ENCODE results near the gene C4orf50.

The C4orf50 gene

DNA sequence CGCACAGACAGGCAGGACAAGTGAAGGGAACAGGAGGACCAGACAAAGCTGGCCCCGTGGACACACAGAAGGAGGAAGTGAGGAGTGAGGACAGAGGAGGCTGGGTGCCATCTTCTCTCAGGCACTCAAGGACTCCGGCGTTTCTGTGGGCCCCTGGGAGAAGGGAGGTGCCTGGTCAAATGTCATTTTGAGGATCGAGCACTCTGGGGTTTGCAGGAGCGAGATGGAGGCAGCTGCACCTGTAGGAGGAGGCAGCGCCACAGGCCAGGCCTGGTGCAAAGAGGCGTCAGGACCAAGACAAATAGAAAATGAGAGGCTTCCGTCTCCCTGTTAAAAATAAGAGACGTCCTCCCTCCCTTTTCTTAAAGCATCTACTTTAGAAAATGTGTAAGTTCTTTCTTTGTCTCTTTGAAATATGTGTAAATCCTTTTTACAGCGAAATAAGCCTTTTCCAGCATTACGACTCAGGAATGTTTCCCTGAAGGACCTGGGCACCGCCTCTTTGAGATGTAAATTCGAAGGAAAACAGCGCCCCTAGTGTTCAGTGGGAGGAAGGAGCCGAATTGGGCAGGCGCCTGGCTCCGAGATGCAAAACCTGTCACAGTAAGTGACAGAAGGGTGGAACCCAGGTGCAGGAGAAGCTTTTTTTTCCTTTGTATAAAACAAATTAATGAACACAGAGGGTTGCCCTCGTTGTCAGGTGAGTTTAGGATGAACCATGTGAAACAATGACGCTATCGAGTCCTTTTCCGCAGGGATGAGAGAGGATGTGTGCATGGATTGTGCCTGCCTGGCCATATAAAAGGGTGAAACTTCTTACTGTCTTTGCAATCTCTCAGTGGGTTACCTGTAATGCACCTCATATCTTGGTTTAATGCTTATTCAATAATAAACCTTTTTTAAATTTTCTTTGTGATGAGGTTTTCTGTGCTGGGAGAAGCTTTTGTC, 1.4 kb upstream of the C4orf50 start:
- no peak overlapping the region for H3K4me3 ChIP-seq (ENCODE audit: low read depth in 1 of 2, low read length in 2 of 2)
- no peaks in the 10 kb centered on the region for H3K9me3 ChIP-seq (ENCODE audit: insufficient read depth, low read length, severe bottlenecking)
- H3K9ac ChIP-seq (ENCODE audit: low read depth, low read length), result no peak overlapping the region
- no peak overlapping the region for H3K27ac ChIP-seq (ENCODE audit: low read length)
- peaks cover 2% of the 10 kb centered on the region for H3K27me3 ChIP-seq (ENCODE audit: insufficient read depth, low read length, poor library complexity)
- no peaks in the 10 kb centered on the region for H3K4me1 ChIP-seq (ENCODE audit: insufficient read depth, low read length)
- H3K4me2 ChIP-seq (ENCODE audit: insufficient read depth, low read length), result no peak overlapping the region
- peak; percentile 50 for DNase-seq
- peak; percentile 75 for ATAC-seq (ENCODE audit: insufficient read depth, low read depth)
- TF ChIP-seq, protein P1, sequence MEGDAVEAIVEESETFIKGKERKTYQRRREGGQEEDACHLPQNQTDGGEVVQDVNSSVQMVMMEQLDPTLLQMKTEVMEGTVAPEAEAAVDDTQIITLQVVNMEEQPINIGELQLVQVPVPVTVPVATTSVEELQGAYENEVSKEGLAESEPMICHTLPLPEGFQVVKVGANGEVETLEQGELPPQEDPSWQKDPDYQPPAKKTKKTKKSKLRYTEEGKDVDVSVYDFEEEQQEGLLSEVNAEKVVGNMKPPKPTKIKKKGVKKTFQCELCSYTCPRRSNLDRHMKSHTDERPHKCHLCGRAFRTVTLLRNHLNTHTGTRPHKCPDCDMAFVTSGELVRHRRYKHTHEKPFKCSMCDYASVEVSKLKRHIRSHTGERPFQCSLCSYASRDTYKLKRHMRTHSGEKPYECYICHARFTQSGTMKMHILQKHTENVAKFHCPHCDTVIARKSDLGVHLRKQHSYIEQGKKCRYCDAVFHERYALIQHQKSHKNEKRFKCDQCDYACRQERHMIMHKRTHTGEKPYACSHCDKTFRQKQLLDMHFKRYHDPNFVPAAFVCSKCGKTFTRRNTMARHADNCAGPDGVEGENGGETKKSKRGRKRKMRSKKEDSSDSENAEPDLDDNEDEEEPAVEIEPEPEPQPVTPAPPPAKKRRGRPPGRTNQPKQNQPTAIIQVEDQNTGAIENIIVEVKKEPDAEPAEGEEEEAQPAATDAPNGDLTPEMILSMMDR (IDR thresholded peaks at IDR 0.05; ENCODE audit: borderline replicate concordance, extremely low read depth, low read length, poor library complexity, severe bottlenecking), result peak; percentile 94
- no peak for TF ChIP-seq EZH2 (IDR thresholded peaks at IDR 0.05; ENCODE audit: borderline replicate concordance, low read depth, low read length, severe bottlenecking)
- H3K79me2 ChIP-seq (ENCODE audit: insufficient read depth, low read length), result no peaks in the 10 kb centered on the region
- H3K36me3 ChIP-seq (ENCODE audit: insufficient read depth, low read length), result no peaks in the 10 kb centered on the region
- H2AFZ ChIP-seq (ENCODE audit: low read depth, low read length), result no peak overlapping the region
- no peaks in the 10 kb centered on the region for H4K20me1 ChIP-seq (ENCODE audit: insufficient read depth, low read length)

DNA sequence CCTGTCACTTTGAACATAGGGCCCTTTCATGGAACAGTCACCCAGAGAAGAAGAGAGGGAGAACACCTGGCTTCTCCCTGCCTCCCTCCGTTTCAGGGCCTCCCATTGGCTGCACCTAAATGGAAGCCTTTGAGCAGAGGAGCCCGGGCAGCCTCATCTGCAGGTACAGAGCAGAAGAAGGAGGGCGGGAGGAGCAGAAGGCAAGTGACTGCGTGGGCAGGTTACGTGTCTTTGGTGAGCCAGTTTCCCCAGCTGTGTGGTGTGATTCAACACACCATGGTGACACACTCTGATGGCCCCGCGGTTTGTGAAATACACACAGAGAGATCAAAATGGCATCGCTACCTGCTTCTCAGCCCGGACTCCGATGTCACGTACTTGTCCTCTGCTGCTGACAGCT, 431 bp downstream of the C4orf50 start:
- ATAC-seq (ENCODE audit: insufficient read depth, low read depth), result no peak

DNA sequence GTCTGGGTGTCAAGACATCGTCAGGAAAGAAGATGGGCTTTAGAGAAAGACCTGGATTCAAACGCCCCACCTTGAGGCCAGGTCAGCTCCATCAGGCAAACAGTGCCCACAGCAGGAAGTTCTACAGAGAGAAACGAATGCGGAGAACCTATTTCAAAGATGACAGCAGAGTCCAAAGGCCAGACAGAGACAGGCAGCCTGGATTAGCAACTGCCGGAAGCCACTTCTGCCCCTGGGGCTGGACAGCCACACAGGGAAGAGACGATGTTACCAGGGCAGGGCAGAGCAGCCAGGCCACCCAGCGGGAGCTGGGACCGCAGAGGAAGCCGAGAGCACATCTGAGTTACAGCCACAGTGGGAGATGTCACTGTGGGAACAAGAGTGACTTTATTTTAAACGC, 1.2 kb downstream of the C4orf50 start:
- Histone ChIP-seq H3K4me3 (ENCODE audit: low read depth in 1 of 2, low read length in 2 of 2) (no peak overlapping the region), H3K36me3 (ENCODE audit: insufficient read depth, low read length) (no peaks in the 10 kb centered on the region), H3K4me2 (ENCODE audit: insufficient read depth, low read length) (no peak overlapping the region), H3K4me1 (ENCODE audit: insufficient read depth, low read length) (no peaks in the 10 kb centered on the region), H3K9ac (ENCODE audit: low read depth, low read length) (no peak overlapping the region), H3K27ac (ENCODE audit: low read length) (no peak overlapping the region), H4K20me1 (ENCODE audit: insufficient read depth, low read length) (no peaks in the 10 kb centered on the region), H3K27me3 (ENCODE audit: insufficient read depth, low read length, poor library complexity) (peaks cover 2% of the 10 kb centered on the region), H3K9me3 (ENCODE audit: insufficient read depth, low read length, severe bottlenecking) (no peaks in the 10 kb centered on the region), H2AFZ (ENCODE audit: low read depth, low read length) (no peak overlapping the region), H3K79me2 (ENCODE audit: insufficient read depth, low read length) (no peaks in the 10 kb centered on the region)
- ATAC-seq (ENCODE audit: insufficient read depth, low read depth) (no peak), DNase-seq (no peak)
- TF ChIP-seq EZH2 (IDR thresholded peaks at IDR 0.05; ENCODE audit: borderline replicate concordance, low read depth, low read length, severe bottlenecking), result no peak
- TF ChIP-seq, protein P1 (IDR thresholded peaks at IDR 0.05; ENCODE audit: borderline replicate concordance, extremely low read depth, low read length, poor library complexity, severe bottlenecking), result no peak

More for the DNA sequence above, 431 bp downstream of the C4orf50 start:
- no peaks in the 10 kb centered on the region for H3K4me1 ChIP-seq (ENCODE audit: insufficient read depth, low read length)
- H3K79me2 ChIP-seq (ENCODE audit: insufficient read depth, low read length), result no peaks in the 10 kb centered on the region
- DNase-seq, result no peak
- H3K27me3 ChIP-seq (ENCODE audit: insufficient read depth, low read length, poor library complexity), result peaks cover 2% of the 10 kb centered on the region
- H2AFZ ChIP-seq (ENCODE audit: low read depth, low read length), result no peak overlapping the region
- H3K9ac ChIP-seq (ENCODE audit: low read depth, low read length), result no peak overlapping the region
- TF ChIP-seq, protein P1 (IDR thresholded peaks at IDR 0.05; ENCODE audit: borderline replicate concordance, extremely low read depth, low read length, poor library complexity, severe bottlenecking), result no peak
- TF ChIP-seq EZH2 (IDR thresholded peaks at IDR 0.05; ENCODE audit: borderline replicate concordance, low read depth, low read length, severe bottlenecking), result no peak
- H3K4me3 ChIP-seq (ENCODE audit: low read depth in 1 of 2, low read length in 2 of 2), result no peak overlapping the region
- no peak overlapping the region for H3K4me2 ChIP-seq (ENCODE audit: insufficient read depth, low read length)
- no peaks in the 10 kb centered on the region for H4K20me1 ChIP-seq (ENCODE audit: insufficient read depth, low read length)
- H3K9me3 ChIP-seq (ENCODE audit: insufficient read depth, low read length, severe bottlenecking), result no peaks in the 10 kb centered on the region
- H3K27ac ChIP-seq (ENCODE audit: low read length), result no peak overlapping the region
- H3K36me3 ChIP-seq (ENCODE audit: insufficient read depth, low read length), result no peaks in the 10 kb centered on the region

All from DND-41 (cell line).